Activated CD4-positive, alpha-beta T cell treated with anti-CD3 and anti-CD28 coated beads, Interleukin-2, Interleukin-6, amounts not matched to agents 100 ng/mL and 50 ng/mL, durations not matched to agents 16 hours and 8 hours (primary cell): ENCODE data around the gene DYNC2I2.
"Not testable (repeated sequence)": the region's sequence is repeated elsewhere in the genome, so short reads cannot be mapped to it uniquely, and the experiment has no call there.

Source experiments
- DNase-seq: peaks from one replicate; pipeline ENCODE4 v3.0.0-alpha.2; 2020

The DYNC2I2 gene

GRCh38 chr9:128685636-128686489 lies 29.2 kb upstream of the DYNC2I2 start:
- DNase-seq: peak; percentile 67

GRCh38 chr9:128684325-128685199 lies 27.9 kb upstream of the DYNC2I2 start:
- DNase-seq: peak; percentile 90

- DNase-seq: no peak
Measured at GRCh38 chr9:128684065-128684324, 27.3 kb upstream of the DYNC2I2 start.

- peak; percentile 69 for DNase-seq
Measured at GRCh38 chr9:128683340-128684064, 26.9 kb upstream of the DYNC2I2 start.

GRCh38 chr9:128677794-128678193 lies 21.1 kb upstream of the DYNC2I2 start:
- DNase-seq: no peak

GRCh38 chr9:128675382-128675781 lies 18.7 kb upstream of the DYNC2I2 start:
- DNase-seq: no peak

GRCh38 chr9:128669786-128670185 lies 13.1 kb upstream of the DYNC2I2 start:
- DNase-seq: no peak

GRCh38 chr9:128666481-128666941 lies 9.9 kb upstream of the DYNC2I2 start:
- not testable (repeated sequence) for DNase-seq

- DNase-seq: no peak
Measured at GRCh38 chr9:128657796-128658195, 1.1 kb upstream of the DYNC2I2 start.

- DNase-seq: no peak
Measured at GRCh38 chr9:128657344-128657704, 677 bp upstream of the DYNC2I2 start.

GRCh38 chr9:128654481-128654880 lies 2.2 kb downstream of the DYNC2I2 start:
- DNase-seq: no peak

- DNase-seq: no peak
Measured at GRCh38 chr9:128653908-128654307, 2.7 kb downstream of the DYNC2I2 start.

GRCh38 chr9:128651798-128652197 lies 4.8 kb downstream of the DYNC2I2 start:
- no peak for DNase-seq

- peak; percentile 72 for DNase-seq
Measured at GRCh38 chr9:128648206-128648605, 8.4 kb downstream of the DYNC2I2 start.

GRCh38 chr9:128643519-128644300 lies 12.9 kb downstream of the DYNC2I2 start:
- DNase-seq: no peak

GRCh38 chr9:128642675-128643245 lies 13.9 kb downstream of the DYNC2I2 start:
- DNase-seq: no peak

- no peak for DNase-seq
Measured at GRCh38 chr9:128640603-128641002, 16.0 kb downstream of the DYNC2I2 start.

GRCh38 chr9:128638580-128638979 lies 18.1 kb downstream of the DYNC2I2 start:
- DNase-seq: no peak

GRCh38 chr9:128637656-128638055 lies 19.0 kb downstream of the DYNC2I2 start:
- DNase-seq: no peak

GRCh38 chr9:128636556-128637530 lies 19.8 kb downstream of the DYNC2I2 start:
- DNase-seq: no peak

- no peak for DNase-seq
Measured at GRCh38 chr9:128636024-128636390, 20.6 kb downstream of the DYNC2I2 start.
